H9 (cell line): ENCODE measurements around the gene DISC1. TPM values are rescaled to one million over a fixed set of nuclear protein-coding genes. Genes with fewer than 3 reads are reported as not detected.

Source experiments
- DNase-seq: peaks from one replicate; pipeline ENCODE4 v3.0.0-alpha.2; 2017
- H2AFZ ChIP-seq: one replicate; pipeline ENCODE4 v1.6.1; 2013; ENCODE audit warnings: mild to moderate bottlenecking, low read length, control low read depth, moderate library complexity
- H2AK5ac ChIP-seq: 2 replicates; pipeline ENCODE4 v1.6.1; 2013; ENCODE audit warnings: low read length, control low read depth, mixed read lengths; ENCODE audit not compliant: insufficient read length
- H2BK120ac ChIP-seq: one replicate; pipeline ENCODE4 v1.6.1; 2013; ENCODE audit warnings: low read depth, mild to moderate bottlenecking, low read length, control low read depth, inconsistent platforms; ENCODE audit not compliant: poor library complexity, severe bottlenecking
- H2BK12ac ChIP-seq: 2 replicates; pipeline ENCODE4 v1.6.1; 2013; ENCODE audit warnings: low read length, control low read depth, mixed read lengths, low read depth; ENCODE audit not compliant: insufficient read length
- H2BK15ac ChIP-seq: 2 replicates; pipeline ENCODE4 v1.6.1; 2013; ENCODE audit warnings: low read depth, low read length, control low read depth
- H2BK20ac ChIP-seq: one replicate; pipeline ENCODE4 v1.6.1; 2013; ENCODE audit warnings: low read depth, mild to moderate bottlenecking, low read length, control low read depth, inconsistent platforms; ENCODE audit not compliant: poor library complexity, severe bottlenecking
- H2BK5ac ChIP-seq: 2 replicates; pipeline ENCODE4 v1.6.1; 2013; ENCODE audit warnings: low read length, control low read depth, mixed read lengths; ENCODE audit not compliant: insufficient read length
- H3K14ac ChIP-seq: 2 replicates; pipeline ENCODE4 v1.6.1; 2013; ENCODE audit warnings: low read length, control low read depth; ENCODE audit not compliant: insufficient read depth
- H3K18ac ChIP-seq: 2 replicates; pipeline ENCODE4 v1.6.1; 2013; ENCODE audit warnings: low read depth, mild to moderate bottlenecking, mixed read lengths, low read length, control low read depth; ENCODE audit not compliant: insufficient read length
- H3K23ac ChIP-seq: 2 replicates; pipeline ENCODE4 v1.6.1; 2013; ENCODE audit warnings: low read length, control low read depth, mixed read lengths, low read depth; ENCODE audit not compliant: insufficient read length
- H3K23me2 ChIP-seq: 2 replicates; pipeline ENCODE4 v1.6.1; 2013; ENCODE audit warnings: low read depth, mild to moderate bottlenecking, mixed read lengths, low read length, control low read depth; ENCODE audit not compliant: insufficient read length, poor library complexity, severe bottlenecking
- H3K27ac ChIP-seq: 2 replicates; pipeline ENCODE4 v1.5.1; 2013; ENCODE audit warnings: low read length, control low read depth, mixed read lengths, low read depth; ENCODE audit not compliant: insufficient read length
- H3K27me3 ChIP-seq: 2 replicates; pipeline ENCODE4 v1.6.1; 2013; ENCODE audit warnings: low read length, control low read depth, inconsistent platforms; ENCODE audit not compliant: insufficient read depth
- H3K4ac ChIP-seq: 2 replicates; pipeline ENCODE4 v1.6.1; 2013; ENCODE audit warnings: low read depth, mild to moderate bottlenecking, control low read depth, inconsistent platforms, low read length, moderate library complexity
- H3K4me1 ChIP-seq: 2 replicates; pipeline ENCODE4 v1.6.1; 2013; ENCODE audit warnings: low read length, control low read depth, inconsistent platforms; ENCODE audit not compliant: insufficient read depth
- H3K4me2 ChIP-seq: 2 replicates; pipeline ENCODE4 v1.6.1; 2013; ENCODE audit warnings: low read length, control low read depth, mixed read lengths; ENCODE audit not compliant: insufficient read length, insufficient read depth
- H3K56ac ChIP-seq: 2 replicates; pipeline ENCODE4 v1.6.1; 2013; ENCODE audit warnings: low read depth, mild to moderate bottlenecking, mixed read lengths, low read length, control low read depth; ENCODE audit not compliant: insufficient read length
- H3K79me1 ChIP-seq: 2 replicates; pipeline ENCODE4 v1.6.1; 2013; ENCODE audit warnings: low read depth, mild to moderate bottlenecking, moderate library complexity, low read length, control low read depth, inconsistent platforms; ENCODE audit not compliant: insufficient read depth, poor library complexity, severe bottlenecking
- H3K79me2 ChIP-seq: 2 replicates; pipeline ENCODE4 v1.6.1; 2013; ENCODE audit warnings: low read length, control low read depth, inconsistent platforms; ENCODE audit not compliant: insufficient read depth
- H3K9ac ChIP-seq: 2 replicates; pipeline ENCODE4 v1.6.1; 2013; ENCODE audit warnings: low read length, control low read depth, mixed read lengths; ENCODE audit not compliant: insufficient read length; ENCODE audit errors: extremely low read depth
- H3K9me3 ChIP-seq: one replicate; pipeline ENCODE4 v1.6.1; 2013; ENCODE audit warnings: low read depth, low read length, inconsistent platforms; ENCODE audit not compliant: control insufficient read depth
- H3T11ph ChIP-seq: one replicate; pipeline ENCODE4 v1.6.1; 2013; ENCODE audit warnings: mild to moderate bottlenecking, low read length, control low read depth, inconsistent platforms
- H4K20me1 ChIP-seq: one replicate; pipeline ENCODE4 v1.6.1; 2013; ENCODE audit not compliant: control insufficient read depth, insufficient read length, insufficient read depth
- H4K5ac ChIP-seq: 2 replicates; pipeline ENCODE4 v1.6.1; 2013; ENCODE audit warnings: low read depth, mild to moderate bottlenecking, mixed read lengths, low read length, control low read depth; ENCODE audit not compliant: insufficient read length
- H4K8ac ChIP-seq: replicated peaks from 2 replicates; pipeline ENCODE4 v1.6.1; 2013; ENCODE audit warnings: low read length, control low read depth, mixed read lengths, low read depth; ENCODE audit not compliant: insufficient read length
- H4K91ac ChIP-seq: 2 replicates; pipeline ENCODE4 v1.6.1; 2013; ENCODE audit warnings: low read depth, mild to moderate bottlenecking, moderate library complexity, mixed read lengths, low read length, control low read depth; ENCODE audit not compliant: insufficient read length
- H3K27ac Mint-ChIP-seq, 3 experiments: 2 replicates in 2 of 3; 3 replicates in 1 of 3; pipeline ENCODE4 v1.8.0; 2020 to 2021; ENCODE audit warnings: mixed read lengths in 3 of 3, mild to moderate bottlenecking in 1 of 3, moderate library complexity in 1 of 3
- H3K27me3 Mint-ChIP-seq: 2 replicates; pipeline ENCODE4 v1.8.0; 2021; ENCODE audit warnings: low read depth, mild to moderate bottlenecking, moderate library complexity, mixed read lengths
- H3K36me3 Mint-ChIP-seq, 3 experiments: 2 replicates in 2 of 3; 3 replicates in 1 of 3; pipeline ENCODE4 v1.8.0; 2020 to 2021; ENCODE audit warnings: low read depth in 3 of 3, mixed read lengths in 3 of 3; ENCODE audit not compliant: insufficient read depth in 1 of 3
- H3K4me1 Mint-ChIP-seq, 2 experiments: 2 replicates each; pipeline ENCODE4 v1.8.0; 2020; ENCODE audit warnings: mixed read lengths in 2 of 2
- H3K4me3 Mint-ChIP-seq, 2 experiments: 2 replicates in 1 of 2; 3 replicates in 1 of 2; pipeline ENCODE4 v1.8.0; 2020 to 2021; ENCODE audit warnings: mild to moderate bottlenecking in 2 of 2, mixed read lengths in 2 of 2, moderate library complexity in 1 of 2
- H3K9me3 Mint-ChIP-seq, 2 experiments: 2 replicates in 1 of 2; 3 replicates in 1 of 2; pipeline ENCODE4 v1.8.0; 2020; ENCODE audit warnings: mild to moderate bottlenecking in 2 of 2, mixed read lengths in 2 of 2, moderate library complexity in 1 of 2
- CTCF ChIP-seq: fragments of 200-600 bp; sonication (generic); conservative IDR thresholded peaks from 3 replicates; pipeline ENCODE4 v1.8.0; 2021; ENCODE audit warnings: antibody characterized with exemption, mild to moderate bottlenecking
- WGBS: extraction: QIAGEN DNeasy Blood & Tissue Kit; methylation state at CpG from one replicate; pipeline ENCODE4 v1.1.7; 2013; ENCODE audit warnings: missing lambda C conversion rate, low lambda C conversion rate, mixed read lengths; ENCODE audit not compliant: insufficient read length; ENCODE audit errors: extremely low coverage; 5-methylcytosine and 5-hydroxymethylcytosine counted together
- total RNA-seq: library from RNA; stranded (reverse); gene quantifications from 2 replicates; pipeline ENCODE4 v1.2.1, GENCODE V29; 2021

DISC1 gene
- total RNA-seq, 1 experiment from 2014 or later, result 2.5 TPM

DNA sequence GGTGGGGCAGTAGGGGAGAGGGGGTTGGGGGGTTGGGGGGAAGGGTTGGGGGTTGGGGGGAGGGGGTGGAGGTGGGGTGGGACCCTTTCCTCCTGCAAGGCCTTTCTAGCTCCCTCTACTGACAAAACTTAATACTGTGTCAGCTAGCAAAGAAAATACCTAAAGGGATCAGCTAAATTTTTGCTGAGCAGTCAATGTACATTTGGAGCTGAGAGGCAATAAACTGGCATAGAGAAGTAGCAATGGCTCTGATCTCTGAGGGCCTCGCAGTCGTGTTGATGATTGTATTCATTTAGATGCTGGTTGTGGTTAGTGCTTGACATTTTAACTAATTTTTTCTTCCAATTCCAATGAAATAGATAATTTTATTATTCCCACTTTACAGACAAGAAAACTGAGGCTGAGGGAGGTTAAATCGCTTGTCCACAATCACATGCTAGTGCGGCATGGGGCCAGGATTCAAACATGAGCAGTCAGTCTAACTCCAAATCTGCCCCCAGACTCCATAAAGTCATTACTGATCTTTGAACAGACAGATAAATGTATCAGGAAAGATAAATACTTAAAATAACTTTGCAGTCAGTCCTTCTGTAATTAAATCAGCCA, 357.1 kb downstream of the DISC1 start:
- Histone ChIP-seq H2BK120ac (no peak overlapping the region), H3K27me3 (no peaks in the 10 kb centered on the region), H4K5ac (no peak overlapping the region), H3K27ac (no peak overlapping the region), H3K23ac (no peak overlapping the region), H3K9me3 (no peaks in the 10 kb centered on the region), H2BK15ac (no peak overlapping the region), H4K91ac (no peak overlapping the region), H3K4me2 (no peak overlapping the region), H4K8ac (no peak overlapping the region), H3K23me2 (no peaks in the 10 kb centered on the region), H3T11ph (no peak overlapping the region), H2AFZ (no peak overlapping the region), H3K9ac (no peak overlapping the region), H2AK5ac (no peak overlapping the region), H4K20me1 (no peaks in the 10 kb centered on the region), H2BK20ac (no peak overlapping the region), H3K14ac (no peak overlapping the region), H3K4ac (no peak overlapping the region), H3K56ac (no peak overlapping the region), H2BK5ac (no peak overlapping the region), H3K79me1 (no peaks in the 10 kb centered on the region), H3K18ac (no peak overlapping the region), H3K79me2 (no peaks in the 10 kb centered on the region), H3K4me1 (no peaks in the 10 kb centered on the region; the same call in 1 of the 2 replicates), H2BK12ac (no peak overlapping the region)
- peak; percentile 51; the same call in 2 of the 3 replicates for TF ChIP-seq CTCF
- H3K27ac Mint-ChIP-seq, result no peak overlapping the region
- H3K4me1 Mint-ChIP-seq, result peaks cover 12 to 16% of the 10 kb centered on the region in 2 experiments
- WGBS, result no CpG with 5 or more reads among the region's 4 CpGs
- no peaks in the 10 kb centered on the region; a peak in 1 of 5 replicates for H3K9me3 Mint-ChIP-seq
- DNase-seq, result no peak
- peaks cover 3% of the 10 kb centered on the region for H3K27me3 Mint-ChIP-seq
- no peaks in the 10 kb centered on the region; a peak in 2 of 7 replicates for H3K36me3 Mint-ChIP-seq
- no peak overlapping the region for H3K4me3 Mint-ChIP-seq
